Lung (tissue), 12 donors: Measurements from ENCODE around the gene PCDHGA5. TPM values are rescaled to one million over a fixed set of nuclear protein-coding genes. Genes with fewer than 3 reads are reported as not detected.

ENCODE experiments used
- ATAC-seq: fragments of 200-7000 bp; cut with Tn5 transposase; one replicate; pipeline ENCODE4 v1.9.1; 2020; ENCODE audit warnings: moderate number of reproducible peaks; ENCODE audit not compliant: insufficient read depth, low FRiP score
- DNase-seq, 3 donors: peaks; one replicate each; pipeline ENCODE4 v3.0.0-alpha.2; 2013 to 2017
- H3K27ac ChIP-seq, 2 donors: one replicate each; pipeline ENCODE4 v1.5.1; 2013; ENCODE audit warnings: mild to moderate bottlenecking in 2 of 2, moderate library complexity in 2 of 2, control low read depth in 1 of 2, inconsistent platforms in 1 of 2, low read depth in 1 of 2, low read length in 1 of 2
- H3K27me3 ChIP-seq, 3 donors: one replicate each; pipeline ENCODE4 v1.5.1; 2013; ENCODE audit warnings: low read length in 2 of 3; ENCODE audit not compliant: control insufficient read depth in 3 of 3, insufficient read depth in 3 of 3
- H3K36me3 ChIP-seq, 4 donors: one replicate each; pipeline ENCODE4 v1.5.1; 2013; ENCODE audit warnings: low read length in 4 of 4, mild to moderate bottlenecking in 1 of 4, moderate library complexity in 1 of 4; ENCODE audit not compliant: control insufficient read depth in 4 of 4, insufficient read depth in 4 of 4
- H3K4me1 ChIP-seq, 5 donors: one replicate each; pipeline ENCODE4 v1.5.1; 2013; ENCODE audit warnings: low read length in 5 of 5, mild to moderate bottlenecking in 2 of 5, moderate library complexity in 1 of 5; ENCODE audit not compliant: control insufficient read depth in 5 of 5, insufficient read depth in 5 of 5
- H3K4me3 ChIP-seq: one replicate; pipeline ENCODE4 v1.5.1; 2013; ENCODE audit warnings: mild to moderate bottlenecking, control low read depth, moderate library complexity
- H3K9ac ChIP-seq, 2 donors: one replicate each; pipeline ENCODE4 v1.5.1; 2013; ENCODE audit warnings: low read length in 2 of 2, control low read depth in 1 of 2; ENCODE audit not compliant: insufficient read depth in 1 of 2
- H3K9me3 ChIP-seq, 4 donors: one replicate each; pipeline ENCODE4 v1.5.1; 2013; ENCODE audit warnings: low read length in 3 of 4, mild to moderate bottlenecking in 1 of 4, moderate library complexity in 1 of 4; ENCODE audit not compliant: control insufficient read depth in 4 of 4, insufficient read depth in 3 of 4
- CTCF ChIP-seq: IDR thresholded peaks from 2 replicates; pipeline ENCODE4 v1.5.1; 2012; ENCODE audit warnings: mild to moderate bottlenecking; ENCODE audit errors: control extremely low read depth, extremely low read depth
- WGBS, 2 donors: extraction: QIAGEN DNeasy Blood & Tissue Kit; methylation state at CpG; one replicate each; pipeline ENCODE4 v1.1.7; 2013; 5-methylcytosine and 5-hydroxymethylcytosine counted together
- polyA plus RNA-seq, 2 donors: library from polyadenylated mRNA; stranded (reverse); fragments of 200-250 nt; gene quantifications; one replicate each; pipeline ENCODE4 v1.2.1, GENCODE V29; 2013
- total RNA-seq, 2 donors: library from RNA; depleted of rRNA in 1 of 2; stranded (reverse); fragments of >200 nt in 1 of 2; gene quantifications; one replicate each; pipeline ENCODE4 v1.2.1, GENCODE V29; 2014 to 2021
- donor health status: control.
- donor health status: control.
- donor health status: Bipolar disorder and iron deficiency.
- donor health status: healthy.
- donor health status: DM: yes; HTN: yes; CAD: no.

The PCDHGA5 gene
- total and polyA plus RNA-seq, 4 donors = 0.31 to 9.3 (median 1.6) TPM

GRCh38 chr5:141388661-141389060 lies 24.7 kb downstream of the PCDHGA5 start:
- Histone ChIP-seq H3K27me3 (peaks cover 0 to 2% (median 0%) of the 10 kb centered on the region in 3 donors), H3K36me3 (peaks cover 0 to 15% (median 0%) of the 10 kb centered on the region in 4 donors), H3K4me3 (no peak overlapping the region), H3K9me3 (peaks cover 3 to 47% (median 23%) of the 10 kb centered on the region in 4 donors), H3K9ac (no peak overlapping the region), H3K27ac (no peak overlapping the region), H3K4me1 (no peaks in the 10 kb centered on the region)
- no peak for TF ChIP-seq CTCF
- DNase-seq = no peak
- ATAC-seq = no peak
- 40 to 54% methylated on average over 10 of the region's 10 CpGs for WGBS, 2 donors

- Histone ChIP-seq H3K4me1 (no peaks in the 10 kb centered on the region), H3K27me3 (peaks cover 0 to 2% (median 0%) of the 10 kb centered on the region in 3 donors), H3K9me3 (peaks cover 3 to 48% (median 22%) of the 10 kb centered on the region in 4 donors), H3K9ac (no peak overlapping the region), H3K27ac (no peak overlapping the region), H3K4me3 (no peak overlapping the region), H3K36me3 (peaks cover 0 to 19% (median 0%) of the 10 kb centered on the region in 4 donors)
- no peak for DNase-seq
- 35 to 41% methylated on average over 77 of the region's 77 CpGs for WGBS, 2 donors
- no peak for TF ChIP-seq CTCF
- ATAC-seq = no peak
Observed at GRCh38 chr5:141389153-141390042, 25.4 kb downstream of the PCDHGA5 start.

GRCh38 chr5:141392429-141393198 lies 28.7 kb downstream of the PCDHGA5 start, which contains the start of gene PCDHGA8:
TSS of gene PCDHGA8 (plus strand) at chr5:141392633. CDS start at chr5:141392814, 181 bp downstream.
- Histone ChIP-seq H3K9me3 (peaks cover 3 to 42% (median 20%) of the 10 kb centered on the region in 4 donors), H3K4me3 (no peak within 1 kb of the TSS), H3K4me1 (no peaks in the 10 kb centered on the region), H3K9ac (no peak within 1 kb of the TSS), H3K27ac (no peak within 1 kb of the TSS), H3K36me3 (peaks cover 0 to 19% (median 0%) of the 10 kb centered on the region in 4 donors), H3K27me3 (peaks cover 0 to 2% (median 0%) of the 10 kb centered on the region in 3 donors)
- ATAC-seq = no peak
- no peak for TF ChIP-seq CTCF
- 27 to 28% methylated on average over 38 of the region's 38 CpGs for WGBS, 2 donors
- DNase-seq = peak in 1 of 3 donors; percentile 17
